Tibial nerve (tissue), 4 donors: Measurements from ENCODE around the gene TENM3. TPM values are rescaled to one million over a fixed set of nuclear protein-coding genes. Genes with fewer than 3 reads are reported as not detected.

Experiments
- DNase-seq, 2 donors: peaks; one replicate each; pipeline ENCODE4 v3.0.0-alpha.2; 2019; ENCODE audit warnings: low spot score in 2 of 2
- H3K27ac ChIP-seq, 4 donors: fragments of 200-600 bp; sonication (generic) in 3 of 4; one replicate each; pipeline ENCODE4 v1.5.1; 2017 to 2019; ENCODE audit warnings: mild to moderate bottlenecking in 1 of 4
- H3K27me3 ChIP-seq, 2 donors: fragments of 200-600 bp; sonication (generic) in 1 of 2; one replicate each; pipeline versions ENCODE4 v1.5.1 to v1.6.0; 2017 to 2019
- H3K36me3 ChIP-seq, 3 donors: fragments of 200-600 bp; sonication (generic); one replicate each; pipeline ENCODE4 v1.5.1; 2018 to 2019
- H3K4me1 ChIP-seq, 4 donors: fragments of 200-600 bp; sonication (generic) in 3 of 4; one replicate each; pipeline ENCODE4 v1.5.1; 2017 to 2019
- H3K4me3 ChIP-seq, 4 donors: fragments of 200-600 bp; sonication (generic) in 3 of 4; one replicate each; pipeline ENCODE4 v1.5.1; 2017 to 2019; ENCODE audit warnings: mild to moderate bottlenecking in 1 of 4, moderate library complexity in 1 of 4
- H3K9me3 ChIP-seq, 4 donors: fragments of 200-600 bp; sonication (generic) in 3 of 4; one replicate each; pipeline ENCODE4 v1.5.1; 2017 to 2019
- CTCF ChIP-seq, 5 experiments: fragments of 200-600 bp in 3 of 5; fragments of 450-650 bp in 2 of 5; sonication (generic) in 3 of 5; IDR thresholded peaks; one replicate each; pipeline ENCODE4 v1.5.1; 2016 to 2019; ENCODE audit warnings: antibody characterized with exemption in 5 of 5, mild to moderate bottlenecking in 3 of 5, moderate library complexity in 2 of 5
- EP300 ChIP-seq, 2 donors: sonication (generic); formaldehyde crosslinking; IDR thresholded peaks; one replicate each; pipeline ENCODE4 v1.6.1; 2017; ENCODE audit warnings: antibody characterized with exemption in 2 of 2, mild to moderate bottlenecking in 1 of 2
- POLR2A ChIP-seq, 2 donors: fragments of 450-650 bp; IDR thresholded peaks; one replicate each; pipeline ENCODE4 v1.6.1; 2017; ENCODE audit warnings: antibody characterized with exemption in 2 of 2, mild to moderate bottlenecking in 2 of 2, moderate library complexity in 2 of 2
- WGBS, 2 donors: methylation state at CpG; one replicate each; pipeline ENCODE4 v1.1.5; 2018; 5-methylcytosine and 5-hydroxymethylcytosine counted together
- total RNA-seq, 4 donors: library from RNA; depleted of rRNA; stranded (reverse); fragments of >200 nt; gene quantifications; one replicate each; pipeline ENCODE4 v1.1.0, GENCODE V29; 2016

Gene TENM3
- total RNA-seq, 4 donors from 2014 or later = 19.0 to 60.5 (median 29.4) TPM

DNA sequence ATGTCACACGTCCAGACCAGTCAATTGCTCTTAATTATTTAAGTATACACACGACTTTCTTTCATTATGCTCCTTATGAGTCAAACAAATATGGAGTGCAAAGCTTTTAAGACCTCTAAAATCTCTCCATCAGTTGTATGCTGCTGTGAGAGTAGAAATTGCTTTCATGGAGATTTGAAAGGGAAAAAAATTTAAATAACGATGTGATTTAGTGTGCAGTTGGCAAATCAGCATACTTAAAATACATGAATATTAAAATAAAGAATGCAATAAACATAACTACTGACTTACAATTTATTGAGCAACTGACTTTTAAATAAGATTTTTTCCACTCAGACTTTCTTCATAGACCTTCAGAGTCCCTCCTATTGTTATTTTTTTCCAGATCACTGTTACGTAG is 9.0 kb downstream of the TENM3 start:
- Histone ChIP-seq H3K36me3 (no peaks in the 10 kb centered on the region), H3K27ac (no peak overlapping the region), H3K4me1 (no peaks in the 10 kb centered on the region), H3K4me3 (no peak overlapping the region), H3K9me3 (no peaks in the 10 kb centered on the region), H3K27me3 (no peaks in the 10 kb centered on the region)
- TF ChIP-seq CTCF (IDR thresholded peaks at IDR 0.05) (no peak), EP300 (IDR thresholded peaks at IDR 0.05) (no peak)
- 86 to 89% methylated on average over 4 of the region's 4 CpGs for WGBS, 2 donors
- no peak for DNase-seq

- no peak overlapping the region for H3K27ac ChIP-seq
- no peaks in the 10 kb centered on the region for H3K27me3 ChIP-seq
- no peaks in the 10 kb centered on the region for H3K36me3 ChIP-seq
- no peak overlapping the region for H3K4me3 ChIP-seq
- TF ChIP-seq CTCF (IDR thresholded peaks at IDR 0.05) (no peak), POLR2A (IDR thresholded peaks at IDR 0.05) (no peak), EP300 (IDR thresholded peaks at IDR 0.05) (no peak)
- DNase-seq = no peak
- H3K9me3 ChIP-seq = no peaks in the 10 kb centered on the region
- H3K4me1 ChIP-seq = peaks cover 0 to 10% (median 0%) of the 10 kb centered on the region in 4 donors
- 76 to 80% methylated on average over 10 of the region's 10 CpGs for WGBS, 2 donors
Observed at GRCh38 chr4:182254026-182254780, 11.0 kb downstream of the TENM3 start.

DNA sequence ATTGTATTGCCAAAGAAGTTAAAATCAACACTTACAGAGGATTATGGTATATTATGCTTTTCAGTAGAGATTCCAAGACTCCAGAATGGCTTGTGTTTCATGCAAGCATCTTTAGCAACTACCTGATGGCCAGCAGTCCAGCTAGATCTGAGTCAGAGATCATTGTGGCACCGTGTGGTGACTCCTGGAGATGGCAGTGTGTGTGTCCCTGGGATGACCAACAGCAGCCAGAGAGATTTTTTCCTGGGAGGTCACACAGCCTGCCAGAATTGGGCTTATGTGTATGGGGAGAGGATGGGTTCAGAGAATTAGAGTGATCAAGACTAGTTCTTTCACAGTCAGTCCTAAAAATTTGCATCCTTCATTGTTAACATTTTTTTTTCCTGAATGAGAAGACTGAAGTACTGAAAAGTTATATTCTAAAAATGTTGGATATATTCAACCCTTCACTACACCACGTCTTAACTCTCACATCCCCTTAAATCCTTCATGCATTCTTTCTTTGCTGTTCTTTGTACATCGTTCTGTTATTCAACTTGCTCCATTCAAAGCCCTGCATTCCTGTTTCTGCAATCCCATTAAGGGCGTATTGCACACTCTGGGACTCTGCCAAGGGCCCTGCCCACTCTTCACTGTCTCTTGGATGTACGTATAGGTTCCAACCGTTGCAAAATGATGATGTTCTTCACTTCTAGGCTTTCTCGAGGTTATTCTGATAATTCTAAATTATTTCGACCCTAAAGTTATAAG is 12.4 kb downstream of the TENM3 start:
- WGBS, 2 donors = 51 to 57% methylated on average over 8 of the region's 8 CpGs
- Histone ChIP-seq H3K4me3 (no peak overlapping the region), H3K9me3 (no peaks in the 10 kb centered on the region), H3K4me1 (peaks cover 0 to 10% (median 0%) of the 10 kb centered on the region in 4 donors), H3K27ac (no peak overlapping the region), H3K36me3 (no peaks in the 10 kb centered on the region), H3K27me3 (no peaks in the 10 kb centered on the region)
- no peak for DNase-seq
- TF ChIP-seq CTCF (IDR thresholded peaks at IDR 0.05) (no peak), POLR2A (IDR thresholded peaks at IDR 0.05) (no peak), EP300 (IDR thresholded peaks at IDR 0.05) (no peak)

GRCh38 chr4:182257016-182257415 is 13.8 kb downstream of the TENM3 start:
- no peak for TF ChIP-seq POLR2A (IDR thresholded peaks at IDR 0.05)
- no peak for TF ChIP-seq EP300 (IDR thresholded peaks at IDR 0.05)
- no peak for TF ChIP-seq CTCF (IDR thresholded peaks at IDR 0.05)
- no peak overlapping the region for H3K27ac ChIP-seq
- WGBS, 2 donors = 94 to 95% methylated on average over 3 of the region's 3 CpGs
- no peaks in the 10 kb centered on the region for H3K9me3 ChIP-seq
- no peaks in the 10 kb centered on the region for H3K27me3 ChIP-seq
- no peak overlapping the region for H3K4me3 ChIP-seq
- H3K4me1 ChIP-seq = peaks cover 0 to 10% (median 0%) of the 10 kb centered on the region in 4 donors
- no peak for DNase-seq
- H3K36me3 ChIP-seq = no peaks in the 10 kb centered on the region

DNA sequence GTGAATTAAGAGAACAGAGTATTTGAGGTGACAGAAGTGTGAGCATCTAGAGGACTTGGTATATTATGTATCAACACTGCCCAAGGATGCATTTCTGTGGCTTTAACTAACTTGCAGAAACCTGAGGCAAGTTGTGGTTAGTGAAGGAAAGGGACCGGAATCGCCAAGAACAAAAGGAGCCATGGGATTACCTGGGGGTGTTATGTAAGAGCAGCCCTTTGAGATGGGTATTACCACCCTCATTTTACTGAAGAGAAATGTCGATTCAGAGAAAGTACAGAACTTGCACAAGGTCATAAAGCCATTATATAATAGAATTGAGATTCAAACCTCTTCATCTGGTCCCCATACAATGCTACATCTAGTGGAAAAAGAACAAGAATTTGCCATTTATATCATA is 14.3 kb downstream of the TENM3 start:
- H3K27ac ChIP-seq = no peak overlapping the region
- H3K27me3 ChIP-seq = no peaks in the 10 kb centered on the region
- H3K4me1 ChIP-seq = peaks cover 0 to 10% (median 0%) of the 10 kb centered on the region in 4 donors
- TF ChIP-seq EP300 (IDR thresholded peaks at IDR 0.05) (no peak), POLR2A (IDR thresholded peaks at IDR 0.05) (no peak), CTCF (IDR thresholded peaks at IDR 0.05) (no peak)
- WGBS, 2 donors = 66 to 82% methylated on average over 3 of the region's 3 CpGs
- H3K9me3 ChIP-seq = no peaks in the 10 kb centered on the region
- H3K36me3 ChIP-seq = no peaks in the 10 kb centered on the region
- no peak for DNase-seq
- H3K4me3 ChIP-seq = no peak overlapping the region
